ENCODE data around the gene TMEM18. TPM values are rescaled to one million over a fixed set of nuclear protein-coding genes. Genes with fewer than 3 reads are reported as not detected.

TMEM18 gene
- total RNA-seq, 1 experiment from 2014 or later: 30.7 TPM

GRCh38 chr2:641164-641871 lies 35.9 kb downstream of the TMEM18 start:
- H3K27ac ChIP-seq (ENCODE audit: insufficient read length, low read depth, low read length): no peak overlapping the region
- H3K4me2 ChIP-seq (ENCODE audit: insufficient read depth, insufficient read length, low read length): no peak overlapping the region
- H3K23me2 ChIP-seq (ENCODE audit: insufficient read length, low read depth, low read length, poor library complexity, severe bottlenecking): no peaks in the 10 kb centered on the region
- no peak overlapping the region for H3K9ac ChIP-seq (ENCODE audit: extremely low read depth, insufficient read length, low read length)
- H3K36me3 Mint-ChIP-seq (ENCODE audit: insufficient read depth in 1 of 3, low read depth in 3 of 3): peaks cover 1 to 4% (median 2%) of the 10 kb centered on the region in 3 experiments; a peak in 6 of 7 replicates
- no CpG with 5 or more reads among the region's 9 CpGs for WGBS (ENCODE audit: extremely low coverage, insufficient read length, low lambda C conversion rate)
- no peaks in the 10 kb centered on the region for H3K79me1 ChIP-seq (ENCODE audit: insufficient read depth, low read depth, low read length, poor library complexity, severe bottlenecking)
- no peak overlapping the region for H2BK12ac ChIP-seq (ENCODE audit: insufficient read length, low read depth, low read length)
- H3K14ac ChIP-seq (ENCODE audit: insufficient read depth, low read length): no peak overlapping the region
- no peak overlapping the region for H2BK5ac ChIP-seq (ENCODE audit: insufficient read length, low read length)
- H3K4ac ChIP-seq (ENCODE audit: low read depth, low read length): no peak overlapping the region
- H3K27me3 Mint-ChIP-seq (ENCODE audit: low read depth): peaks cover 41% of the 10 kb centered on the region
- no peaks in the 10 kb centered on the region for H3K79me2 ChIP-seq (ENCODE audit: insufficient read depth, low read length)
- H3K18ac ChIP-seq (ENCODE audit: insufficient read length, low read depth, low read length): no peak overlapping the region
- H4K8ac ChIP-seq (replicated peaks; ENCODE audit: insufficient read length, low read depth, low read length): no peak overlapping the region
- no peak overlapping the region for H4K91ac ChIP-seq (ENCODE audit: insufficient read length, low read depth, low read length)
- no peak overlapping the region for H3K27ac Mint-ChIP-seq
- no peak overlapping the region; a peak in 1 of 5 replicates for H3K4me3 Mint-ChIP-seq
- H2AK5ac ChIP-seq (ENCODE audit: insufficient read length, low read length): no peak overlapping the region
- H2BK120ac ChIP-seq (ENCODE audit: low read depth, low read length, poor library complexity, severe bottlenecking): no peak overlapping the region
- no peak overlapping the region for H3K23ac ChIP-seq (ENCODE audit: insufficient read length, low read depth, low read length)
- 0 out of 2 replicates have a peak, but pooled peaks cover 2% of the 10 kb centered on the region for H3K4me1 ChIP-seq (ENCODE audit: insufficient read depth, low read length)
- no peak overlapping the region for H4K5ac ChIP-seq (ENCODE audit: insufficient read length, low read depth, low read length)
- H2BK15ac ChIP-seq (ENCODE audit: low read depth, low read length): no peak overlapping the region
- TF ChIP-seq, protein P1, sequence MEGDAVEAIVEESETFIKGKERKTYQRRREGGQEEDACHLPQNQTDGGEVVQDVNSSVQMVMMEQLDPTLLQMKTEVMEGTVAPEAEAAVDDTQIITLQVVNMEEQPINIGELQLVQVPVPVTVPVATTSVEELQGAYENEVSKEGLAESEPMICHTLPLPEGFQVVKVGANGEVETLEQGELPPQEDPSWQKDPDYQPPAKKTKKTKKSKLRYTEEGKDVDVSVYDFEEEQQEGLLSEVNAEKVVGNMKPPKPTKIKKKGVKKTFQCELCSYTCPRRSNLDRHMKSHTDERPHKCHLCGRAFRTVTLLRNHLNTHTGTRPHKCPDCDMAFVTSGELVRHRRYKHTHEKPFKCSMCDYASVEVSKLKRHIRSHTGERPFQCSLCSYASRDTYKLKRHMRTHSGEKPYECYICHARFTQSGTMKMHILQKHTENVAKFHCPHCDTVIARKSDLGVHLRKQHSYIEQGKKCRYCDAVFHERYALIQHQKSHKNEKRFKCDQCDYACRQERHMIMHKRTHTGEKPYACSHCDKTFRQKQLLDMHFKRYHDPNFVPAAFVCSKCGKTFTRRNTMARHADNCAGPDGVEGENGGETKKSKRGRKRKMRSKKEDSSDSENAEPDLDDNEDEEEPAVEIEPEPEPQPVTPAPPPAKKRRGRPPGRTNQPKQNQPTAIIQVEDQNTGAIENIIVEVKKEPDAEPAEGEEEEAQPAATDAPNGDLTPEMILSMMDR (conservative IDR thresholded peaks at IDR 0.05): no peak
- H3K4me1 Mint-ChIP-seq: peaks cover 8% of the 10 kb centered on the region in 2 experiments
- H4K20me1 ChIP-seq (ENCODE audit: control insufficient read depth, insufficient read depth, insufficient read length): no peaks in the 10 kb centered on the region
- peaks cover 2% of the 10 kb centered on the region for H3K27me3 ChIP-seq (ENCODE audit: insufficient read depth, low read length)
- peaks cover 9 to 12% of the 10 kb centered on the region in 2 experiments for H3K9me3 Mint-ChIP-seq
- no peak overlapping the region for H3K56ac ChIP-seq (ENCODE audit: insufficient read length, low read depth, low read length)
- H3T11ph ChIP-seq (ENCODE audit: low read length): no peak overlapping the region
- DNase-seq: peak; percentile 25
- no peak overlapping the region for H2BK20ac ChIP-seq (ENCODE audit: low read depth, low read length, poor library complexity, severe bottlenecking)
- H3K9me3 ChIP-seq (ENCODE audit: control insufficient read depth, low read depth, low read length): no peaks in the 10 kb centered on the region
- H2AFZ ChIP-seq (ENCODE audit: low read length): no peak overlapping the region
